Type B pancreatic cell (in vitro differentiated cells): Measurements from ENCODE around the gene PAGR1. TPM values are rescaled to one million over a fixed set of nuclear protein-coding genes. Genes with fewer than 3 reads are reported as not detected.

Source experiments
- DNase-seq: peaks from one replicate; pipeline ENCODE4 v3.0.0; 2021; ENCODE audit warnings: mixed read lengths; ENCODE audit not compliant: unreplicated experiment; ENCODE audit errors: extremely low spot score
- H3K27ac Mint-ChIP-seq: 2 replicates; pipeline ENCODE4 v1.8.0; 2021; ENCODE audit warnings: mild to moderate bottlenecking, mixed read lengths
- H3K27me3 Mint-ChIP-seq: 2 replicates; pipeline ENCODE4 v1.8.0; 2021; ENCODE audit warnings: mixed read lengths
- H3K36me3 Mint-ChIP-seq: 2 replicates; pipeline ENCODE4 v1.8.0; 2021; ENCODE audit warnings: mixed read lengths
- H3K4me1 Mint-ChIP-seq: one replicate; pipeline ENCODE4 v1.8.0; 2021; ENCODE audit warnings: mixed read lengths; ENCODE audit not compliant: unreplicated experiment
- H3K4me3 Mint-ChIP-seq: 2 replicates; pipeline ENCODE4 v1.8.0; 2021; ENCODE audit warnings: mild to moderate bottlenecking, mixed read lengths
- H3K9me3 Mint-ChIP-seq: 2 replicates; pipeline ENCODE4 v1.8.0; 2021; ENCODE audit warnings: mixed read lengths
- total RNA-seq: library from RNA; stranded (reverse); gene quantifications from 2 replicates; pipeline ENCODE4 v1.2.1, GENCODE V29; 2021; ENCODE audit warnings: low replicate concordance
- TF ChIP-seq, protein P1 (sequence below): fragments of 200-600 bp; sonication (generic); conservative IDR thresholded peaks from 2 replicates; pipeline ENCODE4 v1.5.0; 2021; ENCODE audit warnings: antibody characterized with exemption, mild to moderate bottlenecking

PAGR1 gene
- total RNA-seq, 1 donor from 2014 or later, result 33.5 TPM

DNA sequence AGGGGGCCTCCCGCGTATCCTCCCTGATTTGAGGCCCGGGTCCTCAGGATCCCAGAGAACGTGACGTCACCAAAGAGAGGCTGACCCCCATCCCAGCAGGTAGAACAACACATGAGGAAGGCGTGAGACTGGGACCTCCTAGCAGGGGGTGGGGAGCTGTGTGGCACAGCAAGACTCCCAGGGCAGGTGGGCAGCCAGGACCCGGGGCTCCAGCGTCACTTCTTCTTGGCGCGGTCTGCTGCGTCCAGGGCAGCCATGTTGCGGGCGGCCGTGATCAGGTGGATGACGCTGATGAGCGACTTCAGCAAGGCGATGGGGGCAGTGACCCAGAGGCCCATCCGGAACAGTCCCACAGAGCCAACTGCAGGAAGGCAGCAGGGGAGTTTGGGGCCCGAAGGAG lies 43.0 kb downstream of the PAGR1 start:
- H3K4me1 Mint-ChIP-seq, result peaks cover 15% of the 10 kb centered on the region
- H3K27ac Mint-ChIP-seq, result no peak overlapping the region
- H3K36me3 Mint-ChIP-seq, result peaks cover 8% of the 10 kb centered on the region
- H3K27me3 Mint-ChIP-seq, result no peaks in the 10 kb centered on the region
- peak overlapping the region; percentile 31 for H3K4me3 Mint-ChIP-seq
- TF ChIP-seq, protein P1, sequence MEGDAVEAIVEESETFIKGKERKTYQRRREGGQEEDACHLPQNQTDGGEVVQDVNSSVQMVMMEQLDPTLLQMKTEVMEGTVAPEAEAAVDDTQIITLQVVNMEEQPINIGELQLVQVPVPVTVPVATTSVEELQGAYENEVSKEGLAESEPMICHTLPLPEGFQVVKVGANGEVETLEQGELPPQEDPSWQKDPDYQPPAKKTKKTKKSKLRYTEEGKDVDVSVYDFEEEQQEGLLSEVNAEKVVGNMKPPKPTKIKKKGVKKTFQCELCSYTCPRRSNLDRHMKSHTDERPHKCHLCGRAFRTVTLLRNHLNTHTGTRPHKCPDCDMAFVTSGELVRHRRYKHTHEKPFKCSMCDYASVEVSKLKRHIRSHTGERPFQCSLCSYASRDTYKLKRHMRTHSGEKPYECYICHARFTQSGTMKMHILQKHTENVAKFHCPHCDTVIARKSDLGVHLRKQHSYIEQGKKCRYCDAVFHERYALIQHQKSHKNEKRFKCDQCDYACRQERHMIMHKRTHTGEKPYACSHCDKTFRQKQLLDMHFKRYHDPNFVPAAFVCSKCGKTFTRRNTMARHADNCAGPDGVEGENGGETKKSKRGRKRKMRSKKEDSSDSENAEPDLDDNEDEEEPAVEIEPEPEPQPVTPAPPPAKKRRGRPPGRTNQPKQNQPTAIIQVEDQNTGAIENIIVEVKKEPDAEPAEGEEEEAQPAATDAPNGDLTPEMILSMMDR, result no peak
- no peak for DNase-seq
- no peaks in the 10 kb centered on the region for H3K9me3 Mint-ChIP-seq

DNA sequence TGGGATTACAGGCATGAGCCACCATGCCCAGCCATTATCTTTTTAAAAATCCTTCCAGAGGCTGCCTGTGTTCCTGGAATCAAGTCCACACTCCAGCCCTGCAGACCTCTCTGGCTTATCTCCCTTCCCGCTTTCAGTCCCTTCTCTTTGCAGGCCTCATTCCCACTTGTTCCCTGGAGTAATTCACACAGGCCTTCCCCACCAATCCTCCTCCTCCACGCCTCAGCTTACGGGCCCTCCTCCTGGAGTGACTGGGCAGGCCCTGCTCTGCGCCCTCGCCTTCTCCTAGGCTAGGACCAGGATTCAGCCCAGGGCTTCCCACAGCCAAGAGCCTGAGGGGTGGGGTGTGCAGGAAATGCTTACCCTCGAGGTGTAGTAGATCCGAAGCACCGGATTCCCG lies 44.3 kb downstream of the PAGR1 start:
- H3K4me3 Mint-ChIP-seq, result peak overlapping the region; percentile 98
- DNase-seq, result no peak
- H3K36me3 Mint-ChIP-seq, result peaks cover 8% of the 10 kb centered on the region
- no peak overlapping the region for H3K27ac Mint-ChIP-seq
- H3K27me3 Mint-ChIP-seq, result no peaks in the 10 kb centered on the region
- no peaks in the 10 kb centered on the region for H3K9me3 Mint-ChIP-seq
- TF ChIP-seq, protein P1, result no peak
- H3K4me1 Mint-ChIP-seq, result peaks cover 15% of the 10 kb centered on the region

DNA sequence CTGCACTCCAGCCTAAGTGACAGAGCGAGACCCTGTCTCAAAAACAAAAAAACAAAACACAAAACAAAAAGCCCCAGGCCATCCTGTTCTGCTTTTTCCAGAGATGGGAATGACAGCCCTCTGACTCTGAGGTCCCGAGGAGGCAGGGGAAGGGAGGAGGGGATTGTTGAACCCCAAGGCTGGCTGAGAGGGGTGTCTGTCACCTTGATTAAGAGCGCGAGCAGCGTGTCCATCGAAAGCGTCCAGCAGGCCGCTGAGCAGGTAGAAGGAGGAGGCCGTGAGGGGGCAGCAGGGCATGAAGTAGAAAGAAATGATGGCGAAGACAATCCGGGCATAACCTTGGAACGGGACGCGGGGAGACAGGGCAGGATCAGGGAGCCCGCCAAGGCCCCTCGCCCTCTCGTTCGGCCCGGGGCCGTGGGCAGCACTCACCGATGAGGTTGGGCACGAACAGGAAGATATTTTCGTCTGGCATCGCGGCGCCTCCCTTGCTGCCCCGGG lies 46.5 kb downstream of the PAGR1 start:
- Mint-ChIP-seq H3K27me3 (no peaks in the 10 kb centered on the region), H3K4me3 (peak overlapping the region; percentile 98), H3K36me3 (peaks cover 8% of the 10 kb centered on the region), H3K4me1 (peaks cover 15% of the 10 kb centered on the region), H3K9me3 (no peaks in the 10 kb centered on the region), H3K27ac (peak overlapping the region; percentile 95)
- TF ChIP-seq, protein P1, result no peak
- DNase-seq, result no peak

DNA sequence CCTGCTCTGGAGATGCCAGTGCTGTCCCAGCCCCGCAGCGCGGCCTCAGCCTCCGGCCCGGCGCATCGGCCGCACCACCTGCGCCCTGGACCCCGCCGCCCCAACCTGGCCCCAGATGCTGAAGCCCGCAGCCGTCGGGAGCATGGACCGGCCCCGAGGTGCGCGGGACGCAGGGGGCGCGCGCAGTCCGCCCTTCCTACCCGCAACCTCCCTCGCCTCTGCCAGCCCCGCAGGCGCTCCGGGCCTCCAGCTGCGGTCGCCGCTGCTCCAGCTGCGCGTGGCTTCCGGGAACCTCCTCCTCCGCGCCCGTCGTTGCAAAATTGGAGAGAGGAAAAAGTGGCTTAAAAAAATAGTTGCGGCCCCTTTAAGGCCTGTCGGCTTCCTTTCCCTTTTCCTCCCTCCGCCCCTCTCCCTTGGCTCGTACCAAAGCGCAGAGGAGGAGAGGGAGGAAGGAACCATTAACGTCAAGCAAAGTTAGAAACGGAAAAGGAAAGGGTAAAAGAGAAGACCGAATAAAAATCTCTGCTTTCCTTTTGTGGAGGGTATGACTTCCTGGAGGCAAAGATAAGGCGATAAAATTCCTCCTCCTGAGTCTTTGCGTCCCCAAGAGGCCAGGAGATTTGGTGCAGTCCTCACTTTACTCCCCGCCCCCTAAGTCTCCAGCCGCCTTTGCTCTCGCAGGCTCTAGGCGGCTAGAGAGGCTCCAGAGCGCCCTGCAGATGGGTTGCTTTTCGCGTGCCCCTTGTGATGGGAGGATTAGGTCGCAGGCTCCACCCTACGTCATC lies 47.1 kb downstream of the PAGR1 start, which contains the start of gene CDIPT:
CDIPT (minus strand) TSS at position 343 of the 785 bp plus-strand sequence. CDS start 369 bp downstream, outside the sequence.
- H3K4me3 Mint-ChIP-seq, result peak within 1 kb of the TSS; percentile 98
- DNase-seq, result peak; percentile 90
- H3K27me3 Mint-ChIP-seq, result no peaks in the 10 kb centered on the region
- H3K4me1 Mint-ChIP-seq, result peaks cover 15% of the 10 kb centered on the region
- H3K36me3 Mint-ChIP-seq, result peaks cover 8% of the 10 kb centered on the region
- TF ChIP-seq, protein P1, result peak; percentile 74
- peak within 1 kb of the TSS; percentile 100 for H3K27ac Mint-ChIP-seq
- H3K9me3 Mint-ChIP-seq, result no peaks in the 10 kb centered on the region

DNA sequence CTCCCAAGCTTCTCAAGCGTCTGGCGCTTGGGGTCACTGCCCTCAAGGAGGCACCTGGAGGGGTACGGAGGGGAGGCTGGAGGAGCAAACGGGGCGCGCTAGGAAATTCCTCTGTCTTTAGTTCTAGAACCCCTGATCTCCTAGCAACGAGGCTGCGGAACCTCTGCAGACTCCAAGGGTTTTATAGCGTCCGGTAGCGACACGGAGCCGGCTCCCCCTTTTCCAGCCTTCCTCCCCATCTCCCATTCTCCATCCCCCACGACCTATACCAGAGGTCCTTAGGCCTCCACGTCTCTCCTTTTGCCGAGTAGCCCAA lies 47.7 kb downstream of the PAGR1 start:
- TF ChIP-seq, protein P1, result no peak
- H3K27ac Mint-ChIP-seq, result peak overlapping the region; percentile 100
- DNase-seq, result no peak
- no peaks in the 10 kb centered on the region for H3K9me3 Mint-ChIP-seq
- peaks cover 4% of the 10 kb centered on the region for H3K36me3 Mint-ChIP-seq
- peaks cover 15% of the 10 kb centered on the region for H3K4me1 Mint-ChIP-seq
- no peaks in the 10 kb centered on the region for H3K27me3 Mint-ChIP-seq
- peak overlapping the region; percentile 93 for H3K4me3 Mint-ChIP-seq
